HepG2 (cell line): ENCODE measurements around the gene SLC25A45. TPM values are rescaled to one million over a fixed set of nuclear protein-coding genes. Genes with fewer than 3 reads are reported as not detected.
A peak's percentile ranks its signal among the peaks of the same experiment; 100 is the strongest.

ENCODE experiments used
- CREM ChIP-seq, 2 experiments: sonication (generic) in 1 of 2; formaldehyde crosslinking in 1 of 2; IDR thresholded peaks; 2 replicates each; pipeline versions ENCODE4 v1.4.0 to v1.6.1; 2016 to 2020; ENCODE audit warnings: antibody characterized with exemption in 1 of 2, mild to moderate bottlenecking in 1 of 2, missing genetic modification reagents in 1 of 2
- ELF1 ChIP-seq: sonication (generic); formaldehyde crosslinking; IDR thresholded peaks from 2 replicates; pipeline ENCODE4 v1.4.0; 2020; ENCODE audit warnings: missing genetic modification reagents
- ELF4 ChIP-seq: sonication (generic); formaldehyde crosslinking; IDR thresholded peaks from 2 replicates; pipeline ENCODE4 v1.5.0; 2020; ENCODE audit warnings: missing genetic modification reagents, mild to moderate bottlenecking, moderate library complexity, borderline replicate concordance
- GABPB1 ChIP-seq: IDR thresholded peaks from 2 replicates; pipeline ENCODE4 v1.6.1; 2016; ENCODE audit warnings: mild to moderate bottlenecking, missing genetic modification reagents, moderate library complexity, missing compliant biosample characterization
- HDAC6 ChIP-seq: fragments of 200-600 bp; sonication (generic); IDR thresholded peaks from 2 replicates; pipeline ENCODE4 v1.7.0; 2017; ENCODE audit warnings: mild to moderate bottlenecking, antibody characterized with exemption, low read length, low read depth
- IRF2 ChIP-seq: IDR thresholded peaks from 2 replicates; pipeline ENCODE4 v1.6.1; 2018; ENCODE audit warnings: missing genetic modification reagents, missing compliant biosample characterization
- MAFF ChIP-seq: IDR thresholded peaks from 2 replicates; pipeline ENCODE4 v1.6.1; 2011; ENCODE audit warnings: low read depth, low read length, improper control_type of control experiment
- MAZ ChIP-seq, 2 experiments: sonication (generic) in 1 of 2; formaldehyde crosslinking in 1 of 2; IDR thresholded peaks; 2 replicates each; pipeline versions ENCODE4 v1.5.0 to v1.6.1; 2012 to 2020; ENCODE audit warnings: low read depth in 2 of 2, mild to moderate bottlenecking in 2 of 2, borderline replicate concordance in 1 of 2, improper control_type of control experiment in 1 of 2, low read length in 1 of 2, missing genetic modification reagents in 1 of 2, moderate library complexity in 1 of 2
- NR2F1 ChIP-seq, 2 experiments: fragments of 450-650 bp in 1 of 2; formaldehyde crosslinking in 1 of 2; IDR thresholded peaks; 2 replicates each; pipeline versions ENCODE4 v1.5.0 to v1.6.1; 2016 to 2020; ENCODE audit warnings: mild to moderate bottlenecking in 1 of 2, missing compliant biosample characterization in 1 of 2, missing genetic modification reagents in 1 of 2, moderate library complexity in 1 of 2
- POLR2A ChIP-seq, 2 experiments: IDR thresholded peaks; 2 replicates each; pipeline ENCODE4 v1.6.1; 2011; ENCODE audit warnings: low read depth in 2 of 2, low read length in 2 of 2, mild to moderate bottlenecking in 1 of 2, moderate library complexity in 1 of 2; ENCODE audit not compliant: insufficient read depth in 1 of 2
- POLR2G ChIP-seq: fragments of 200-400 bp; formaldehyde crosslinking; IDR thresholded peaks from 2 replicates; pipeline ENCODE4 v1.6.1; 2018; ENCODE audit warnings: mild to moderate bottlenecking, low read depth, low read length, moderate library complexity
- RXRB ChIP-seq: IDR thresholded peaks from 2 replicates; pipeline ENCODE4 v1.6.1; 2016; ENCODE audit warnings: borderline replicate concordance, missing genetic modification reagents, missing compliant biosample characterization
- TSC22D2 ChIP-seq: sonication (generic); formaldehyde crosslinking; IDR thresholded peaks from 2 replicates; pipeline ENCODE4 v1.5.1; 2020; ENCODE audit warnings: missing genetic modification reagents, mild to moderate bottlenecking, borderline replicate concordance
- ZNF17 ChIP-seq: sonication (generic); formaldehyde crosslinking; IDR thresholded peaks from 2 replicates; pipeline ENCODE4 v1.5.0; 2020; ENCODE audit warnings: mild to moderate bottlenecking, missing genetic modification reagents
- ZNF207 ChIP-seq: fragments of 450-650 bp; IDR thresholded peaks from 2 replicates; pipeline ENCODE4 v1.6.1; 2016; ENCODE audit warnings: antibody characterized with exemption, borderline replicate concordance
- ZNF251 ChIP-seq: sonication (generic); formaldehyde crosslinking; IDR thresholded peaks from 2 replicates; pipeline ENCODE4 v1.9.0; 2021; ENCODE audit warnings: mild to moderate bottlenecking, missing genetic modification reagents
- ZNF274 ChIP-seq: sonication (generic); formaldehyde crosslinking; IDR thresholded peaks from 2 replicates; pipeline ENCODE4 v1.5.1; 2020; ENCODE audit warnings: mild to moderate bottlenecking, missing genetic modification reagents
- ZNF788 ChIP-seq: sonication (generic); formaldehyde crosslinking; IDR thresholded peaks from 2 replicates; pipeline ENCODE4 v1.5.0; 2020; ENCODE audit warnings: mild to moderate bottlenecking, missing genetic modification reagents, borderline replicate concordance
- polyA plus RNA-seq, 8 experiments: library from polyadenylated mRNA; depleted of rRNA in 3 of 8; stranded (reverse) in 7 of 8; unstranded in 1 of 8; fragments of >200 nt; fragmentation: Illumina TruSeq in 4 of 8; extraction: Trizol in 4 of 8; gene quantifications; 2 replicates each; pipeline versions ENCODE4 v1.2.1 to v1.2.3, GENCODE V29; 2011 to 2016; ENCODE audit warnings: low read depth in 4 of 8, missing spikeins in 1 of 8, mixed read lengths in 1 of 8; ENCODE audit not compliant: insufficient read depth in 1 of 8
- total RNA-seq, 5 experiments: library from RNA; depleted of rRNA; stranded (reverse); fragments of >200 nt; fragmentation: Illumina TruSeq; extraction: Trizol; gene quantifications; 2 replicates each; pipeline ENCODE4 v1.2.3, GENCODE V29; 2016; ENCODE audit warnings: low read depth in 1 of 5
- TF ChIP-seq, protein P1 (sequence below): sonication (generic); formaldehyde crosslinking; IDR thresholded peaks from 2 replicates; pipeline ENCODE4 v1.4.0; 2020; ENCODE audit warnings: missing genetic modification reagents
- TF ChIP-seq, protein P2 (sequence below): sonication (generic); formaldehyde crosslinking; IDR thresholded peaks from 2 replicates; pipeline ENCODE4 v1.5.1; 2020; ENCODE audit warnings: mild to moderate bottlenecking, moderate library complexity, missing genetic modification reagents
- TF ChIP-seq, protein P3 (sequence below): sonication (generic); formaldehyde crosslinking; IDR thresholded peaks from 2 replicates; pipeline ENCODE4 v1.4.0; 2020; ENCODE audit warnings: low read depth, mild to moderate bottlenecking, missing genetic modification reagents
- TF ChIP-seq, protein P4 (sequence below): IDR thresholded peaks from 2 replicates; pipeline ENCODE4 v1.6.1; 2016; ENCODE audit warnings: missing compliant biosample characterization, missing genetic modification reagents, borderline replicate concordance

The SLC25A45 gene
- total and polyA plus RNA-seq, 2 of the 13 experiments (the other 11 are each of a cell fraction or from before 2014, with no cell fraction given), result 1.2 to 3.4 TPM

DNA sequence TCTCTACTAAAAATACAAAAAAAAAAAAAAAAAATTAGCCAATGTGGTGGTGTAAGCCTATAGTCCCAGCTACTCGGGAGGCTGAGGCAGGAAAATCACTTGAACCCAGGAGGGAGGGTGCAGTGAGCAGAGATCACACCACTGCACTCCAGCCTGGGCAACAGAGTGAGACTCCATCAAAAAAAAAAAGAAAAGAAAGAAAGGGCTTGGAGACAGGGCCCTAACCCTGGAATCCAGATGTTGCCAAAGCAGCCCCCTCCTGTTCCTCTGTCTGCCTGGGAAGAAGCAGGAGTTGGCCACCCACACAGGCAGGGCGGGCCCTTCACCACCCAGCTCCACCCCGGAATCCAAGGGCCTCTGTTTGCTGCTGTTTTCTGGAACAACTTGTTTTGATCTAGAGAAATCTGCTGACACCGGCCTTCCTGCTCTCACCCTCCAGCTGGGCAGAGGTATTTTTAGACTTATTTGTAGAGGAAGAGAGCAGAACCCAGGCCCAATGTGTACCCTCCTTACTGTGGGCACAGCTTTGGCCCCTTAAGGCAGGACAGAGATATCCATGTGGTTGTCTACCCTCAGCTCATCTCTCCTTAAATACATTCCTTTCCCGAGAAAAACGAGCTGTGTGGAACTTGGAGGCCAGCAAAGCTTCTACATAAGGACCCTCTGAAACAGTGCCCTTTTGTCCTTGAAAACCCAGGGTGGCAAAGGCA lies 37.5 kb upstream of the SLC25A45 start (continued):
- TF ChIP-seq, protein P1, sequence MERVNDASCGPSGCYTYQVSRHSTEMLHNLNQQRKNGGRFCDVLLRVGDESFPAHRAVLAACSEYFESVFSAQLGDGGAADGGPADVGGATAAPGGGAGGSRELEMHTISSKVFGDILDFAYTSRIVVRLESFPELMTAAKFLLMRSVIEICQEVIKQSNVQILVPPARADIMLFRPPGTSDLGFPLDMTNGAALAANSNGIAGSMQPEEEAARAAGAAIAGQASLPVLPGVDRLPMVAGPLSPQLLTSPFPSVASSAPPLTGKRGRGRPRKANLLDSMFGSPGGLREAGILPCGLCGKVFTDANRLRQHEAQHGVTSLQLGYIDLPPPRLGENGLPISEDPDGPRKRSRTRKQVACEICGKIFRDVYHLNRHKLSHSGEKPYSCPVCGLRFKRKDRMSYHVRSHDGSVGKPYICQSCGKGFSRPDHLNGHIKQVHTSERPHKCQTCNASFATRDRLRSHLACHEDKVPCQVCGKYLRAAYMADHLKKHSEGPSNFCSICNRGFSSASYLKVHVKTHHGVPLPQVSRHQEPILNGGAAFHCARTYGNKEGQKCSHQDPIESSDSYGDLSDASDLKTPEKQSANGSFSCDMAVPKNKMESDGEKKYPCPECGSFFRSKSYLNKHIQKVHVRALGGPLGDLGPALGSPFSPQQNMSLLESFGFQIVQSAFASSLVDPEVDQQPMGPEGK (CRISPR knock-in tag), result peak; percentile 80
- TF ChIP-seq ELF1 (CRISPR knock-in tag) (0 out of 2 replicates have a peak, but pooled peaks have one; percentile 32), POLR2G (peak; percentile 66), ZNF788 (CRISPR knock-in tag) (peak; percentile 18; the same call in 1 of the 2 replicates), MAZ (IDR thresholded peaks at IDR 0.05; ENCODE audit: borderline replicate concordance, low read depth, low read length) (no peak), MAZ (CRISPR knock-in tag; IDR thresholded peaks at IDR 0.05; ENCODE audit: low read depth) (peak; percentile 56; the same call in 1 of the 2 replicates), ZNF17 (CRISPR knock-in tag) (no peak), MAFF (peak; percentile 94), HDAC6 (peak; percentile 10; the same call in 1 of the 2 replicates), POLR2A (IDR thresholded peaks at IDR 0.05; ENCODE audit: insufficient read depth in 1 of 2, low read depth in 2 of 2, low read length in 2 of 2) (peak in 1 of 2 experiments; percentile 85; a peak in 2 of 4 replicates), ZNF274 (no peak), NR2F1 (CRISPR knock-in tag; IDR thresholded peaks at IDR 0.05) (0 out of 4 replicates have a peak, but pooled peaks of 1 of the 2 experiments have one; percentile 10), ZNF251 (CRISPR knock-in tag) (no peak), CREM (IDR thresholded peaks at IDR 0.05) (peak; percentile 40; the same call in 1 of the 2 replicates), CREM (CRISPR knock-in tag; IDR thresholded peaks at IDR 0.05) (no peak), RXRB (peak; percentile 85), ZNF207 (no peak), TSC22D2 (CRISPR knock-in tag) (0 out of 2 replicates have a peak, but pooled peaks have one; percentile 42), IRF2 (CRISPR knock-in tag) (peak; percentile 66; the same call in 1 of the 2 replicates), ELF4 (CRISPR knock-in tag) (peak; percentile 29; the same call in 1 of the 2 replicates), GABPB1 (CRISPR knock-in tag) (peak; percentile 53; the same call in 1 of the 2 replicates)
- TF ChIP-seq, protein P2, sequence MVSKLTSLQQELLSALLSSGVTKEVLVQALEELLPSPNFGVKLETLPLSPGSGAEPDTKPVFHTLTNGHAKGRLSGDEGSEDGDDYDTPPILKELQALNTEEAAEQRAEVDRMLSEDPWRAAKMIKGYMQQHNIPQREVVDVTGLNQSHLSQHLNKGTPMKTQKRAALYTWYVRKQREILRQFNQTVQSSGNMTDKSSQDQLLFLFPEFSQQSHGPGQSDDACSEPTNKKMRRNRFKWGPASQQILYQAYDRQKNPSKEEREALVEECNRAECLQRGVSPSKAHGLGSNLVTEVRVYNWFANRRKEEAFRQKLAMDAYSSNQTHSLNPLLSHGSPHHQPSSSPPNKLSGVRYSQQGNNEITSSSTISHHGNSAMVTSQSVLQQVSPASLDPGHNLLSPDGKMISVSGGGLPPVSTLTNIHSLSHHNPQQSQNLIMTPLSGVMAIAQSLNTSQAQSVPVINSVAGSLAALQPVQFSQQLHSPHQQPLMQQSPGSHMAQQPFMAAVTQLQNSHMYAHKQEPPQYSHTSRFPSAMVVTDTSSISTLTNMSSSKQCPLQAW (CRISPR knock-in tag), result peak; percentile 70
- TF ChIP-seq, protein P3, sequence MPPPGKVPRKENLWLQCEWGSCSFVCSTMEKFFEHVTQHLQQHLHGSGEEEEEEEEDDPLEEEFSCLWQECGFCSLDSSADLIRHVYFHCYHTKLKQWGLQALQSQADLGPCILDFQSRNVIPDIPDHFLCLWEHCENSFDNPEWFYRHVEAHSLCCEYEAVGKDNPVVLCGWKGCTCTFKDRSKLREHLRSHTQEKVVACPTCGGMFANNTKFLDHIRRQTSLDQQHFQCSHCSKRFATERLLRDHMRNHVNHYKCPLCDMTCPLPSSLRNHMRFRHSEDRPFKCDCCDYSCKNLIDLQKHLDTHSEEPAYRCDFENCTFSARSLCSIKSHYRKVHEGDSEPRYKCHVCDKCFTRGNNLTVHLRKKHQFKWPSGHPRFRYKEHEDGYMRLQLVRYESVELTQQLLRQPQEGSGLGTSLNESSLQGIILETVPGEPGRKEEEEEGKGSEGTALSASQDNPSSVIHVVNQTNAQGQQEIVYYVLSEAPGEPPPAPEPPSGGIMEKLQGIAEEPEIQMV (CRISPR knock-in tag), result no peak
- TF ChIP-seq, protein P4, sequence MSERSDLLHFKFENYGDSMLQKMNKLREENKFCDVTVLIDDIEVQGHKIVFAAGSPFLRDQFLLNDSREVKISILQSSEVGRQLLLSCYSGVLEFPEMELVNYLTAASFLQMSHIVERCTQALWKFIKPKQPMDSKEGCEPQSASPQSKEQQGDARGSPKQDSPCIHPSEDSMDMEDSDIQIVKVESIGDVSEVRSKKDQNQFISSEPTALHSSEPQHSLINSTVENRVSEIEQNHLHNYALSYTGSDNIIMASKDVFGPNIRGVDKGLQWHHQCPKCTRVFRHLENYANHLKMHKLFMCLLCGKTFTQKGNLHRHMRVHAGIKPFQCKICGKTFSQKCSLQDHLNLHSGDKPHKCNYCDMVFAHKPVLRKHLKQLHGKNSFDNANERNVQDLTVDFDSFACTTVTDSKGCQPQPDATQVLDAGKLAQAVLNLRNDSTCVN (CRISPR knock-in tag), result peak; percentile 100
